ENCODE measurements around the gene KRTAP5-5.
"Not testable (repeated sequence)": the region's sequence is repeated elsewhere in the genome, so short reads cannot be mapped to it uniquely, and the experiment has no call there.

The KRTAP5-5 gene, protein sequence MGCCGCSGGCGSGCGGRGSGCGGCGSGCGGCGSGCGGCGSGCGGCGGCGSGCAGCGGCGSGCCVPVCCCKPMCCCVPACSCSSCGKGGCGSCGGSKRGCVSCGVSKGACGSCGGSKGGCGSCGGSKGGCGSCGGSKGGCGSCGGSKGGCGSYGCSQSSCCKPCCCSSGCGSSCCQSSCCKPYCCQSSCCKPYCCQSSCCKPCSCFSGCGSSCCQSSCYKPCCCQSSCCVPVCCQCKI

DNA sequence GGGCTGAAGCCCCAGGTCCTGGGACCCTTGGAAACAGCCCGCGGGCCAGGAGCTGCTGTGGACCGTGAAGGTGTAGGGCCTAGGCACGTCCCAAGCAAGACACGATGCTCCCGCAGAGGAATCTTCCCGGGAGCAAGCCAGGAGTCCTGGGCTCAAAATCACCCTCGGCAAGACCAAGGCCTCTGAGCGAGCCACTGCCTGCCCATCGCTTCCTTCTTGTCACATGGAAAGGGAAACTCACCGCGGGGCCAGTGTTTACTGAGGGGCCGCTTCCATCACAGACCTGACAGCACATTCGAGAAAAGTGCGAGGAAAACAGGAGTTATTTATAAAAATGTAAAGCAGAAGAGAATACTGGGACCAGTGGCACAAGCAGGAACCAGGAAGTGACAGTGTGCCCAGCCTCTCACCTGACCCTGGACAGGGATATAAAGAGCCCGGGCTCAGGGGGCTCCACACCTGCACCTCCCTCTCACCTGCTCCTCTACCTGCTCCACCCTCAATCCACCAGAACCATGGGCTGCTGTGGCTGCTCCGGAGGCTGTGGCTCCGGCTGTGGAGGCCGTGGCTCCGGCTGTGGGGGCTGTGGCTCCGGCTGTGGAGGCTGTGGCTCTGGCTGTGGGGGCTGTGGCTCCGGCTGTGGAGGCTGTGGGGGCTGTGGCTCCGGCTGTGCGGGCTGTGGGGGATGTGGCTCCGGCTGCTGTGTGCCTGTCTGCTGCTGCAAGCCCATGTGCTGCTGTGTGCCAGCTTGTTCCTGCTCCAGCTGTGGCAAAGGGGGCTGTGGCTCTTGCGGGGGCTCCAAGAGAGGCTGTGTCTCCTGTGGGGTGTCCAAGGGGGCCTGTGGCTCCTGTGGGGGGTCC is at the start of gene KRTAP5-5:
Gene KRTAP5-5, plus strand, starts transcription at position 450 of the 860 bp plus-strand sequence. Its CDS starts 66 bp downstream, at position 516.
- H3K27me3 ChIP-seq (ENCODE audit: insufficient read depth, insufficient read length) = peaks cover 34% of the 10 kb centered on the region

DNA sequence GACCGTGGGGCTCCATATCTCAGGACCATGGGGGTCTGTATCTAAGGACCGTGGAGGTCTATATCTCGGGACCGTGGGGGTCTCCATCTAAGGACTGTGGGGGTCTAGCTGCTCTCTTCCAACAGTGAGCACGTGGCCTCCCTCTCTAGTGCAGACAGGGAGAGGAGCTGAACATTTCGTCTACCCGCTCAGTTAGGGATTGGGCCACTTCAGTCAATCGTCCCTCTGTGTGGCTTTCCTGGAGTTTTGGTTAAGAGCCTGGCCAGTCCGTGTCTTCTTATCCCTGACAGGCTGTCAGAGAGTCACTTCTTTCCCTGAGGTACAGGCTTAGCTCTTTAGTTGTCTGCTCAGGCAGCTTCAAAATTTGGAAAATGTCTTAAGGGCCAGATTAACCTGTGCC is 47.6 kb upstream of the KRTAP5-5 start:
- Histone ChIP-seq H3K4me1 (ENCODE audit: insufficient read depth, insufficient read length) (peaks cover 2% of the 10 kb centered on the region), H3K36me3 (ENCODE audit: insufficient read depth, insufficient read length, low read length) (no peaks in the 10 kb centered on the region), H3K9ac (ENCODE audit: insufficient read length, low read depth) (no peak overlapping the region), H3K9me3 (ENCODE audit: insufficient read depth, low read length) (peaks cover 18% of the 10 kb centered on the region; the same call in 1 of the 2 replicates), H3K4me3 (ENCODE audit: insufficient read length, low read depth) (no peak overlapping the region), H3K27me3 (ENCODE audit: insufficient read depth, insufficient read length) (no peaks in the 10 kb centered on the region)
- DNase-seq (ENCODE audit: low read depth, low spot score) = no peak
- TF ChIP-seq YY1 (IDR thresholded peaks at IDR 0.05; ENCODE audit: insufficient read depth, insufficient read length) = no peak
- TF ChIP-seq ZNF274 (IDR thresholded peaks at IDR 0.05; ENCODE audit: low read depth, low read length) = no peak
- TF ChIP-seq SUZ12 (IDR thresholded peaks at IDR 0.05; ENCODE audit: extremely low read depth, insufficient read depth, insufficient read length) = no peak

More for the DNA sequence above, at the start of gene KRTAP5-5:
- Histone ChIP-seq H3K36me3 (ENCODE audit: insufficient read depth, insufficient read length, low read length) (no peaks in the 10 kb centered on the region), H3K9me3 (ENCODE audit: insufficient read depth, low read length) (no peaks in the 10 kb centered on the region), H3K4me3 (ENCODE audit: insufficient read length, low read depth) (no peak within 1 kb of the TSS), H3K4me1 (ENCODE audit: insufficient read depth, insufficient read length) (no peaks in the 10 kb centered on the region), H3K9ac (ENCODE audit: insufficient read length, low read depth) (peak within 1 kb of the TSS; percentile 76)
- DNase-seq (ENCODE audit: low read depth, low spot score) = no peak
- no peak for TF ChIP-seq ZNF274 (IDR thresholded peaks at IDR 0.05; ENCODE audit: low read depth, low read length)
- no peak for TF ChIP-seq YY1 (IDR thresholded peaks at IDR 0.05; ENCODE audit: insufficient read depth, insufficient read length)
- no peak for TF ChIP-seq SUZ12 (IDR thresholded peaks at IDR 0.05; ENCODE audit: extremely low read depth, insufficient read depth, insufficient read length)

DNA sequence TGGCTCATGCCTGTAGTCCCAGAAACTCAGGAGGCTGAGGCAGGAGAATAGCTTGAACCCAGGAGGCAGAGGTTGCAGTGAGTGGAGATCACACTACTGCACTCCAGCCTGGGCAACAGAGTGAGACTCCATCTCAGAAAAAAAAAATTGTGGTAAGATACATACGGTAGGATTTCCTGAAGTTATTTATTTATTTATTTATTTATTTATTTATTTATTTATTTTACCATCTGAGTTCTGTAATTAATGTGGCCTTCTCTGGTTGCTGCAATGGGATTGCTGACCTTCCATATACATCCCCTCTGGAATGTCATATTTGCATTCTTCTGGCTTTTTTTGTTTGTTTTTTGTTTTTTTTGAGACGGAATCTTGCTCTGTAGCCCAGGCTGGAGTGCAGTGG is 46.7 kb upstream of the KRTAP5-5 start:
- not testable (repeated sequence) for H3K36me3 ChIP-seq (ENCODE audit: insufficient read depth, insufficient read length, low read length); DNase-seq (ENCODE audit: low read depth, low spot score); H3K4me1 ChIP-seq (ENCODE audit: insufficient read depth, insufficient read length); H3K27me3 ChIP-seq (ENCODE audit: insufficient read depth, insufficient read length); H3K9ac ChIP-seq (ENCODE audit: insufficient read length, low read depth); H3K4me3 ChIP-seq (ENCODE audit: insufficient read length, low read depth)
- peaks cover 16% of the 10 kb centered on the region; the same call in 1 of the 2 replicates for H3K9me3 ChIP-seq (ENCODE audit: insufficient read depth, low read length)

DNA sequence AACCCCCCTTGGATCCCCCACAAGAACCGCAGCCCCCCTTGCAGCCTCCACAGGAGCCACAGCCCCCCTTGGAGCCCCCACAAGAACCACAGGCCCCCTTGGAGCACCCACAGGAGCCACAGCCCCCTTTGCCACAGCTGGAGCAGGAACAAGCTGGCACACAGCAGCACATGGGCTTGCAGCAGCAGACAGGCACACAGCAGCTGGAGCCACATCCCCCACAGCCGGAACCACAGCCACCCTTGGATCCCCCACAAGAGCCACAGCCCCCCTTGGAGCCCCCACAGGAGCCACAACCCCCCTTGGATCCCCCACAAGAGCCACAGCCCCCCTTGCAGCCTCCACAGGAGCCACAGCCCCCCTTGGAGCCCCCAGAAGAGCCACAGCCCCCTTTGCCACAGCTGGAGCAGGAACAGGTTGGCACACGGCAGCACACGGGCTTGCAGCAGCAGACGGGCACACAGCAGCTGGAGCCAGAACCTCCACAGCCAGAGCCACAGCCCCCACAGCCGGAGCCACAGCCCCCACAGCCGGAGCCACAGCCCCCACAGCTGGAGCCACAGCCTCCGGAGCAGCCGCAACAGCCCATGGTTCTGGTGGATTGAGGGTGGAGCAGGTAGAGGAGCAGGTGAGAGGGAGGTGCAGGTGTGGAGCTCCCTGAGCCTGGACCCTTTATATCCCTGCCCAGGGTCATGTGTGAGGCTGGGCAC is 44.8 kb upstream of the KRTAP5-5 start, which contains the start of gene KRTAP5-1:
Gene KRTAP5-1, minus strand, starts transcription at position 623 of the 710 bp plus-strand sequence. Its CDS starts 34 bp downstream, at position 589.
- H3K27me3 ChIP-seq (ENCODE audit: insufficient read depth, insufficient read length); H3K9me3 ChIP-seq (ENCODE audit: insufficient read depth, low read length); H3K36me3 ChIP-seq (ENCODE audit: insufficient read depth, insufficient read length, low read length); H3K9ac ChIP-seq (ENCODE audit: insufficient read length, low read depth); H3K4me3 ChIP-seq (ENCODE audit: insufficient read length, low read depth); H3K4me1 ChIP-seq (ENCODE audit: insufficient read depth, insufficient read length); DNase-seq (ENCODE audit: low read depth, low spot score): not testable (repeated sequence)

DNA sequence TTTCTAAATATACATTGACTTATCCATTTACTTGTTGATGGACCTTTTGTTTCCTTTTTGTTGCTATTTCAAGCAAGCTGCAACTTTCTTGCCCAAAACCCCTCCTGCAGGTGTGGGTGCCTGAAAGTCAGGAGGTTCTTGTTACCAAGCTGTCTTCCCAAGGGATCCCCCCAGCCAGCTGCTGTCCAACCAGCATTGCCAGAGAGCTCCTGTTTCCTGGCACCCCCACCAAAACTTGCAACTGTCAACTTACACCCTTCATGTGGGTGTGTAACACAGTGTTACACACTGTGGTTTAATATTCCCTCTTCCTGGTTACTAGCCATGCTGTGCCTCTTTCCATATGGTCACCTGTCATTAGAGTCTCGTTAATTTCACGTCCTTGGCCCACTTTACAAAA is 42.9 kb upstream of the KRTAP5-5 start:
- H3K9me3 ChIP-seq (ENCODE audit: insufficient read depth, low read length) = peaks cover 8% of the 10 kb centered on the region; the same call in 1 of the 2 replicates
- DNase-seq (ENCODE audit: low read depth, low spot score) = no peak
- TF ChIP-seq SUZ12 (IDR thresholded peaks at IDR 0.05; ENCODE audit: extremely low read depth, insufficient read depth, insufficient read length) = no peak
- TF ChIP-seq ZNF274 (IDR thresholded peaks at IDR 0.05; ENCODE audit: low read depth, low read length) = no peak
- no peak for TF ChIP-seq YY1 (IDR thresholded peaks at IDR 0.05; ENCODE audit: insufficient read depth, insufficient read length)
- no peak overlapping the region for H3K4me3 ChIP-seq (ENCODE audit: insufficient read length, low read depth)
- H3K27me3 ChIP-seq (ENCODE audit: insufficient read depth, insufficient read length) = no peaks in the 10 kb centered on the region
- H3K36me3 ChIP-seq (ENCODE audit: insufficient read depth, insufficient read length, low read length) = no peaks in the 10 kb centered on the region
- H3K4me1 ChIP-seq (ENCODE audit: insufficient read depth, insufficient read length) = peaks cover 2% of the 10 kb centered on the region
- H3K9ac ChIP-seq (ENCODE audit: insufficient read length, low read depth) = no peak overlapping the region

DNA sequence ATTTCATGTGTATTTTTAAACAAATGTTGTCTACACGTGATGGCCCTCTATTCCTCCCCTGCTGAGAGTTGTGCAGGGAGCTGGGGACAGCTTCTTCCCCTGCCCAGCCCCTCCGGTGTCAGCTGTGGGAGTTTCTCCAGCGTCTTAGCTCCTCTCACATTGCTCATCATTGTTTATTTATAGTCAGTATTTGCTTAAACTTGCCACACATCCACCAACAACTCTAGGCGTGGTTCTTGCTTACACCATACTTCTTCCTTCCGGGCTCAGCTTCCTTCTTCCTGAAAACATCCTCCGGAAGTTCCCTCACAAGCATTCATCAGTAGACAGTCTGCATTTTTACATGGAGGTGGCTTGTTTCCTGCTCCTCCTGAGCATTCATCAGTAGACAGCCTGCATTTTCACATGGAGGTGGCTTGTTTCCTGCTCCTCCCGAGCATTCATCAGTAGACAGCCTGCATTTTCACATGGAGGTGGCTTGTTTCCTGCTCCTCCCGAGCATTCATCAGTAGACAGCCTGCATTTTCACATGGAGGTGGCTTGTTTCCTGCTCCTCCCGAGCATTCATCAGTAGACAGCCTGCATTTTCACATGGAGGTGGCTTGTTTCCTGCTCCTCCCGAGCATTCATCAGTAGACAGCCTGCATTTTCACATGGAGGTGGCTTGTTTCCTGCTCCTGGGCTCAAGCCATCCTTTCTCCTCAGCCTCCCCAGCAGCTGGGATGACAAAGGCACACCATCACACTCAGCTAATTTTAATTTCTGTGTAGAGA is 40.2 kb upstream of the KRTAP5-5 start:
- H3K4me1 ChIP-seq (ENCODE audit: insufficient read depth, insufficient read length); H3K4me3 ChIP-seq (ENCODE audit: insufficient read length, low read depth); H3K9me3 ChIP-seq (ENCODE audit: insufficient read depth, low read length); DNase-seq (ENCODE audit: low read depth, low spot score); H3K36me3 ChIP-seq (ENCODE audit: insufficient read depth, insufficient read length, low read length); H3K9ac ChIP-seq (ENCODE audit: insufficient read length, low read depth); H3K27me3 ChIP-seq (ENCODE audit: insufficient read depth, insufficient read length): not testable (repeated sequence)

DNA sequence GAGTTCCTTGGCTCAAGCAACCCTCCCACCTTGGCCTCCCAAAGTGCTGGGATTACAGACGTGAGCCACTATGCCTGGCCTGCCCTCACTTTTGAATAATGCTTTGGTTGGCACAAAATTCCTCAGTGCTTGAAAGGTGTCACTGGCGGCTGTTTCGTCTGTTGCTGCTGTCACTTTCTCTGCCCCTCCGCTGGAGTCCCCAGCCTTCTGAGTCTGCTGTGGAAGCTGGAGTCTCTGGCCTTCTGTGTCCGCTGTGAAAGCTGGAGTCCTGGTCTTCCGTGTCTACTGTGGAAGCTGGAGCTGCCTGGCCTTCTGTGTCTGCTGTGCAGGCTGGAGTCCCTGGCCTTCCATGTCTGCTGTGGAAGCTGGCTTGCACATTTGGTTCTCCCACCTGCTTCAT is 39.6 kb upstream of the KRTAP5-5 start:
- no peak for DNase-seq (ENCODE audit: low read depth, low spot score)
- Histone ChIP-seq H3K4me1 (ENCODE audit: insufficient read depth, insufficient read length) (no peaks in the 10 kb centered on the region), H3K9ac (ENCODE audit: insufficient read length, low read depth) (no peak overlapping the region), H3K27me3 (ENCODE audit: insufficient read depth, insufficient read length) (no peaks in the 10 kb centered on the region), H3K9me3 (ENCODE audit: insufficient read depth, low read length) (peaks cover 7% of the 10 kb centered on the region; the same call in 1 of the 2 replicates), H3K4me3 (ENCODE audit: insufficient read length, low read depth) (no peak overlapping the region), H3K36me3 (ENCODE audit: insufficient read depth, insufficient read length, low read length) (no peaks in the 10 kb centered on the region)
- no peak for TF ChIP-seq SUZ12 (IDR thresholded peaks at IDR 0.05; ENCODE audit: extremely low read depth, insufficient read depth, insufficient read length)
- no peak for TF ChIP-seq YY1 (IDR thresholded peaks at IDR 0.05; ENCODE audit: insufficient read depth, insufficient read length)
- no peak for TF ChIP-seq ZNF274 (IDR thresholded peaks at IDR 0.05; ENCODE audit: low read depth, low read length)

Measured in NT2/D1 (cell line).